OCI-LY1 (cell line): Measurements from ENCODE around the gene FKBP8.

Source experiments
- EZH2 ChIP-seq: fragments of 200-600 bp; sonication (generic), shearing (Covaris generic); IDR thresholded peaks from 2 replicates; pipeline ENCODE4 v1.8.0; 2017; ENCODE audit warnings: borderline replicate concordance, mixed run types, mild to moderate bottlenecking, antibody characterized with exemption, low read length, moderate library complexity, mixed read lengths
- TF ChIP-seq, protein P1 (sequence below): fragments of 200-600 bp; sonication (generic), shearing (Covaris generic); IDR thresholded peaks from 2 replicates; pipeline ENCODE4 v1.5.1; 2017; ENCODE audit warnings: mild to moderate bottlenecking, antibody characterized with exemption, low read length, moderate library complexity, mixed read lengths

DNA sequence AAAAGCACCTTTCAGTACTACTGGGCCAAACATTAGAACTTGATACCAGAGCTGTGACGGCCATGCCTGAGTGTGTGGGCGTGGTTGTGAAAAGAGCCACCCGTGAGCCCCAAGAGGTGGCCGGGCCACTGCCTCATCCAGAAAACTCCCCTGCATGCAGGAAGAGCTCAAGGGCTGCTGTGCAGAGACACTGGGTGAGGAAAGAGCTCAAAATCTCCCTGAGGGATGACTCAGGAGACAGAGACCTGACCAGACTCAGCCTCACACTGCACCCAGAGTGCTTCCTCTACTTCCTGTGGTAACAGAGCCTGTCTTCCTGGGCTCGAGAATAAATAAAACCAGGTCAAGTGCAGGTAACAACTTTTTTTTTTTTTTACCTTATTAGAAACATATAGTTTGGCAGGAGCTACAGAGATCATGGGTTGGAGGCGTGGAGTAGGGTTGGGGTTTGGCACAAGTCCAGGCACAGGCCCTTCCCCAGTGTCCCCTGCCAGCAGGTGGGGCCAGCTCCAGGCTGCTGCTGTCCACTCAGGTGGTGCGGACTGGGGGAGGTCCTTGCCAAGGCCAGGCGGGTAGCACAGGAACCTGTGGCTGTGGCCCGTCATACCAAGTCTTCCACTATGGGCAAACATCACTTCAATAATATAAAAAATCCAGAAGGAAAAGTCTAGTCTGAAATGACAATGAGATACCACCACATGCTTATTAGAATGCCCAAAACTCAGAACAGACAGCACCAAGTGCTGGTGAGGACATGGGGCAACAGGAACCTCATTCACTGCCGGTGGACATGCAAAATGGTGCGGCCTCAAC, 47.0 kb downstream of the FKBP8 start:
- no peak for TF ChIP-seq EZH2
- TF ChIP-seq, protein P1, sequence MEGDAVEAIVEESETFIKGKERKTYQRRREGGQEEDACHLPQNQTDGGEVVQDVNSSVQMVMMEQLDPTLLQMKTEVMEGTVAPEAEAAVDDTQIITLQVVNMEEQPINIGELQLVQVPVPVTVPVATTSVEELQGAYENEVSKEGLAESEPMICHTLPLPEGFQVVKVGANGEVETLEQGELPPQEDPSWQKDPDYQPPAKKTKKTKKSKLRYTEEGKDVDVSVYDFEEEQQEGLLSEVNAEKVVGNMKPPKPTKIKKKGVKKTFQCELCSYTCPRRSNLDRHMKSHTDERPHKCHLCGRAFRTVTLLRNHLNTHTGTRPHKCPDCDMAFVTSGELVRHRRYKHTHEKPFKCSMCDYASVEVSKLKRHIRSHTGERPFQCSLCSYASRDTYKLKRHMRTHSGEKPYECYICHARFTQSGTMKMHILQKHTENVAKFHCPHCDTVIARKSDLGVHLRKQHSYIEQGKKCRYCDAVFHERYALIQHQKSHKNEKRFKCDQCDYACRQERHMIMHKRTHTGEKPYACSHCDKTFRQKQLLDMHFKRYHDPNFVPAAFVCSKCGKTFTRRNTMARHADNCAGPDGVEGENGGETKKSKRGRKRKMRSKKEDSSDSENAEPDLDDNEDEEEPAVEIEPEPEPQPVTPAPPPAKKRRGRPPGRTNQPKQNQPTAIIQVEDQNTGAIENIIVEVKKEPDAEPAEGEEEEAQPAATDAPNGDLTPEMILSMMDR: no peak
